WTC11 (cell line): ENCODE data around the gene MAZ. TPM values are rescaled to one million over a fixed set of nuclear protein-coding genes. Genes with fewer than 3 reads are reported as not detected.

ENCODE experiments used
- ATAC-seq: fragments of 200-7000 bp; cut with Tn5 transposase; 2 replicates; pipeline ENCODE4 v1.10.0; 2021; ENCODE audit warnings: mild to moderate bottlenecking, moderate library complexity
- CTCF ChIA-PET: fragments of 300-600 bp; sonication (Branson Sonifier 250); formaldehyde crosslinking; loops from one replicate; lab custom pipeline; 2021; ENCODE audit warnings: antibody characterized with exemption; lab: Charles Lee
- POLR2A ChIA-PET: fragments of 350-600 bp; sonication (Branson Sonifier 250); formaldehyde crosslinking; loops from one replicate; lab custom pipeline; 2021; ENCODE audit warnings: antibody characterized with exemption; lab: Charles Lee
- DNase-seq: peaks from one replicate; pipeline ENCODE4 v3.0.0; 2021; ENCODE audit warnings: low spot score
- H3K27ac Mint-ChIP-seq: 2 replicates; pipeline ENCODE4 v1.8.0; 2021; ENCODE audit warnings: mixed read lengths
- H3K27me3 Mint-ChIP-seq: 2 replicates; pipeline ENCODE4 v1.8.0; 2021; ENCODE audit warnings: low read depth, mild to moderate bottlenecking, moderate library complexity, mixed read lengths
- H3K36me3 Mint-ChIP-seq: 2 replicates; pipeline ENCODE4 v1.8.0; 2021; ENCODE audit warnings: mixed read lengths
- H3K4me1 Mint-ChIP-seq: 2 replicates; pipeline ENCODE4 v1.8.0; 2022; ENCODE audit warnings: mixed read lengths
- H3K4me3 Mint-ChIP-seq: 2 replicates; pipeline ENCODE4 v1.8.0; 2021; ENCODE audit warnings: mild to moderate bottlenecking, moderate library complexity, mixed read lengths
- H3K9me3 Mint-ChIP-seq: 2 replicates; pipeline ENCODE4 v1.8.0; 2021; ENCODE audit warnings: mixed read lengths
- ATF1 ChIP-seq: sonication (generic); formaldehyde crosslinking; IDR thresholded peaks from 2 replicates; pipeline ENCODE4 v1.8.1; 2023; ENCODE audit warnings: mild to moderate bottlenecking, moderate library complexity, missing genetic modification reagents
- FOXP1 ChIP-seq: sonication (generic); formaldehyde crosslinking; IDR thresholded peaks from 2 replicates; pipeline ENCODE4 v1.8.0; 2022; ENCODE audit warnings: missing genetic modification reagents, mild to moderate bottlenecking, moderate library complexity, borderline replicate concordance
- IRF2 ChIP-seq: sonication (generic); formaldehyde crosslinking; IDR thresholded peaks from 2 replicates; pipeline ENCODE4 v1.8.0; 2022; ENCODE audit warnings: low read depth, missing genetic modification reagents, borderline replicate concordance
- JAZF1 ChIP-seq: fragments of 250-450 bp; sonication (Bioruptor Pico); IDR thresholded peaks from 2 replicates; pipeline ENCODE4 v1.9.0; 2021; ENCODE audit warnings: moderate library complexity, mild to moderate bottlenecking, inconsistent platforms
- MLX ChIP-seq: sonication (generic); formaldehyde crosslinking; IDR thresholded peaks from 2 replicates; pipeline ENCODE4 v1.8.1; 2023; ENCODE audit warnings: mild to moderate bottlenecking, missing genetic modification reagents, moderate library complexity
- MXD4 ChIP-seq: fragments of 250-450 bp; sonication (Bioruptor Pico); IDR thresholded peaks from 2 replicates; pipeline ENCODE4 v1.8.0; 2021; ENCODE audit warnings: mild to moderate bottlenecking, moderate library complexity, borderline replicate concordance
- NFE2L1 ChIP-seq: sonication (generic); formaldehyde crosslinking; IDR thresholded peaks from 2 replicates; pipeline ENCODE4 v1.8.1; 2023; ENCODE audit warnings: missing genetic modification reagents
- NFYB ChIP-seq: sonication (generic); formaldehyde crosslinking; conservative IDR thresholded peaks from 2 replicates; pipeline ENCODE4 v1.8.0; 2022; ENCODE audit warnings: low read depth, missing genetic modification reagents
- NR2C2 ChIP-seq: sonication (generic); formaldehyde crosslinking; IDR thresholded peaks from 2 replicates; pipeline ENCODE4 v1.8.0; 2022; ENCODE audit warnings: mild to moderate bottlenecking, missing genetic modification reagents
- OVOL2 ChIP-seq: fragments of 250-450 bp; sonication (Bioruptor Pico); IDR thresholded peaks from 2 replicates; pipeline ENCODE4 v1.9.0; 2021; ENCODE audit warnings: mild to moderate bottlenecking, borderline replicate concordance
- PRDM15 ChIP-seq: sonication (generic); formaldehyde crosslinking; IDR thresholded peaks from 2 replicates; pipeline ENCODE4 v1.8.0; 2022; ENCODE audit warnings: missing genetic modification reagents
- RORB ChIP-seq: fragments of 250-450 bp; sonication (Bioruptor Pico); IDR thresholded peaks from 2 replicates; pipeline ENCODE4 v1.9.0; 2021; ENCODE audit warnings: mild to moderate bottlenecking
- SMAD3 ChIP-seq: sonication (generic); formaldehyde crosslinking; IDR thresholded peaks from 2 replicates; pipeline ENCODE4 v1.8.0; 2022; ENCODE audit warnings: missing genetic modification reagents, mild to moderate bottlenecking, borderline replicate concordance
- TCF7 ChIP-seq: sonication (generic); formaldehyde crosslinking; IDR thresholded peaks from 2 replicates; pipeline ENCODE4 v1.8.0; 2022; ENCODE audit warnings: mild to moderate bottlenecking, low read depth, missing genetic modification reagents, moderate library complexity
- TEAD1 ChIP-seq: sonication (generic); formaldehyde crosslinking; IDR thresholded peaks from 2 replicates; pipeline ENCODE4 v1.8.0; 2022; ENCODE audit warnings: mild to moderate bottlenecking, missing genetic modification reagents
- ZNF138 ChIP-seq: sonication (generic); formaldehyde crosslinking; conservative IDR thresholded peaks from 2 replicates; pipeline ENCODE4 v1.8.1; 2022; ENCODE audit warnings: mild to moderate bottlenecking, moderate library complexity, missing genetic modification reagents
- ZNF219 ChIP-seq: sonication (generic); formaldehyde crosslinking; IDR thresholded peaks from 2 replicates; pipeline ENCODE4 v1.8.0; 2023; ENCODE audit warnings: missing genetic modification reagents, mild to moderate bottlenecking, borderline replicate concordance
- ZNF416 ChIP-seq: fragments of 250-450 bp; sonication (Bioruptor Pico); IDR thresholded peaks from 2 replicates; pipeline ENCODE4 v1.9.0; 2021; ENCODE audit warnings: mild to moderate bottlenecking, inconsistent platforms
- ZNF425 ChIP-seq: fragments of 250-450 bp; sonication (Bioruptor Pico); conservative IDR thresholded peaks from 2 replicates; pipeline ENCODE4 v1.9.0; 2021; ENCODE audit warnings: mild to moderate bottlenecking
- ZNF671 ChIP-seq: fragments of 250-450 bp; sonication (Bioruptor Pico); IDR thresholded peaks from 2 replicates; pipeline ENCODE4 v1.8.0; 2021; ENCODE audit warnings: mild to moderate bottlenecking
- total RNA-seq: library from RNA; stranded (reverse); gene quantifications from 3 replicates; pipeline ENCODE4 v1.2.3, GENCODE V29; 2021
- TF ChIP-seq, protein P1 (sequence below): sonication (generic); formaldehyde crosslinking; IDR thresholded peaks from 2 replicates; pipeline ENCODE4 v1.8.1; 2022; ENCODE audit warnings: low read depth, missing genetic modification reagents, borderline replicate concordance
- TF ChIP-seq, protein P2 (sequence below): sonication (generic); formaldehyde crosslinking; IDR thresholded peaks from 2 replicates; pipeline ENCODE4 v1.8.1; 2023; ENCODE audit warnings: mild to moderate bottlenecking, moderate library complexity, missing genetic modification reagents
- TF ChIP-seq, protein P3 (sequence below): sonication (generic); formaldehyde crosslinking; IDR thresholded peaks from 2 replicates; pipeline ENCODE4 v1.8.0; 2022; ENCODE audit warnings: mild to moderate bottlenecking, missing genetic modification reagents

The MAZ gene
- total RNA-seq, 1 experiment from 2014 or later: 405 TPM

GRCh38 chr16:29811170-29811895 is 5.0 kb downstream of the MAZ start (continued):
- TF ChIP-seq TCF7 (CRISPR knock-in tag): 0 out of 2 replicates have a peak, but pooled peaks have one; percentile 37
- peak; percentile 92 for TF ChIP-seq ZNF416 (CRISPR knock-in tag)
- TF ChIP-seq FOXP1: peak; percentile 74
- TF ChIP-seq NFE2L1 (CRISPR knock-in tag): 0 out of 2 replicates have a peak, but pooled peaks have one; percentile 8

DNA sequence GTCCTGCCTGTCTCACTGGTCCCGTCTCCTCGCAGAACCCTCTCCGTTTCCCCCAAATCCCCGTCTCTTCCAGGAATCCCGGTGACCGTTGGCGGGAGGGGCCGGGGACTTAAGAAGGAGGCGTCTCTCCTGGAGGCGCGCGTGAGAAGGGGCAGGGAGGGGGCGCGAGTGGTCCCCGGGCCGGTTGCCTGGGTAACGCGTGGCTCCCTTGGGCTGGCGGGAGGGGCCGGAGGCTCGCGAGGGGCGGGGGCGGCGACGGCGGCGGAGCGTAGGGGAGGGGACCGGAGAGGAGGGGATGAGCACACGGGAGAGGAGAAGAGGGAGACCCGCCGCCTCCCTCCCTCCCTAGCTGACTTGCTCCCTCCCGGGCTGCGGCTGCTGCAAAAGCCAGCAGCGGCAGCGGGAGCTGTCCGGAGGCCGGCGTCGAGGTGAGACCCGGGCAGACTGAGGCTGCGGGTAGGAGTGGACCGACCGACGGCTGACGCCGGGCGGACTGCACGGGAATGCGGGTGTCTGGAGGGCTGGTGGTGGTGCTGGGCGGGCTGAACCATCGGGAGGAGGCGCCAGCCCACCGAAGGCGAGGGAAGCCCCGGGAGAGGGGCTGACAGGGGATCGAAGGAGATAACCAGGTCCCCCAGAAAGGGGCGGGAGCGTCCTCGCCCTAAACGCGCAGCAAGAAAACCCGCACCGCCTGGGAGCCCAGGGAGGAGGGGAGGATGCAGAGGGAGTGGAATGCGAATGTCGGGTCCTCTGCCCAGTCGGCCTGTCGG is 5.8 kb downstream of the MAZ start, which contains the start of gene PRRT2:
PRRT2 (plus strand) TSS at position 298 of the 770 bp plus-strand sequence. CDS start 862 bp downstream, outside the sequence.
- DNase-seq (peak; percentile 77), ATAC-seq (peak; percentile 0)
- H3K27ac Mint-ChIP-seq: peak within 1 kb of the TSS; percentile 95
- ChIA-PET POLR2A (interaction anchor here (1.6 kb wide), 1 partner anchor 37 kb away, joined by 5 read pairs; no protein-coding TSS in a partner anchor), CTCF (interaction anchor here (0.6 to 5.7 kb wide), 12 partner anchors 22 to 243 kb away, joined by 3 to 81 read pairs (median 8); partner anchors contain the start of genes ASPHD1, KIF22 and SEZ6L2)
- H3K4me3 Mint-ChIP-seq: peak within 1 kb of the TSS; percentile 94
- H3K9me3 Mint-ChIP-seq: no peaks in the 10 kb centered on the region
- peaks cover 53% of the 10 kb centered on the region for H3K4me1 Mint-ChIP-seq
- no peaks in the 10 kb centered on the region; the same call in 1 of the 2 replicates for H3K27me3 Mint-ChIP-seq
- peaks cover 12% of the 10 kb centered on the region for H3K36me3 Mint-ChIP-seq
- TF ChIP-seq, protein P1, sequence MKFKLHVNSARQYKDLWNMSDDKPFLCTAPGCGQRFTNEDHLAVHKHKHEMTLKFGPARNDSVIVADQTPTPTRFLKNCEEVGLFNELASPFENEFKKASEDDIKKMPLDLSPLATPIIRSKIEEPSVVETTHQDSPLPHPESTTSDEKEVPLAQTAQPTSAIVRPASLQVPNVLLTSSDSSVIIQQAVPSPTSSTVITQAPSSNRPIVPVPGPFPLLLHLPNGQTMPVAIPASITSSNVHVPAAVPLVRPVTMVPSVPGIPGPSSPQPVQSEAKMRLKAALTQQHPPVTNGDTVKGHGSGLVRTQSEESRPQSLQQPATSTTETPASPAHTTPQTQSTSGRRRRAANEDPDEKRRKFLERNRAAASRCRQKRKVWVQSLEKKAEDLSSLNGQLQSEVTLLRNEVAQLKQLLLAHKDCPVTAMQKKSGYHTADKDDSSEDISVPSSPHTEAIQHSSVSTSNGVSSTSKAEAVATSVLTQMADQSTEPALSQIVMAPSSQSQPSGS (CRISPR knock-in tag): no peak
- TF ChIP-seq RORB (no peak), ZNF425 (no peak), ATF1 (no peak), ZNF219 (CRISPR knock-in tag) (peak; percentile 44; the same call in 1 of the 2 replicates), ZNF671 (CRISPR knock-in tag) (no peak), SMAD3 (CRISPR knock-in tag) (no peak), JAZF1 (CRISPR knock-in tag) (no peak), IRF2 (no peak), TEAD1 (0 out of 2 replicates have a peak, but pooled peaks have one; percentile 43), NFYB (CRISPR knock-in tag) (no peak), OVOL2 (no peak), PRDM15 (CRISPR knock-in tag) (peak; percentile 64), ZNF138 (CRISPR knock-in tag) (no peak), MLX (CRISPR knock-in tag) (no peak), NR2C2 (CRISPR knock-in tag) (no peak), MXD4 (CRISPR knock-in tag) (no peak)
- TF ChIP-seq, protein P2, sequence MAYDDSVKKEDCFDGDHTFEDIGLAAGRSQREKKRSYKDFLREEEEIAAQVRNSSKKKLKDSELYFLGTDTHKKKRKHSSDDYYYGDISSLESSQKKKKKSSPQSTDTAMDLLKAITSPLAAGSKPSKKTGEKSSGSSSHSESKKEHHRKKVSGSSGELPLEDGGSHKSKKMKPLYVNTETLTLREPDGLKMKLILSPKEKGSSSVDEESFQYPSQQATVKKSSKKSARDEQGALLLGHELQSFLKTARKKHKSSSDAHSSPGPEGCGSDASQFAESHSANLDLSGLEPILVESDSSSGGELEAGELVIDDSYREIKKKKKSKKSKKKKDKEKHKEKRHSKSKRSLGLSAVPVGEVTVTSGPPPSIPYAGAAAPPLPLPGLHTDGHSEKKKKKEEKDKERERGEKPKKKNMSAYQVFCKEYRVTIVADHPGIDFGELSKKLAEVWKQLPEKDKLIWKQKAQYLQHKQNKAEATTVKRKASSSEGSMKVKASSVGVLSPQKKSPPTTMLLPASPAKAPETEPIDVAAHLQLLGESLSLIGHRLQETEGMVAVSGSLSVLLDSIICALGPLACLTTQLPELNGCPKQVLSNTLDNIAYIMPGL: no peak
- TF ChIP-seq, protein P3, sequence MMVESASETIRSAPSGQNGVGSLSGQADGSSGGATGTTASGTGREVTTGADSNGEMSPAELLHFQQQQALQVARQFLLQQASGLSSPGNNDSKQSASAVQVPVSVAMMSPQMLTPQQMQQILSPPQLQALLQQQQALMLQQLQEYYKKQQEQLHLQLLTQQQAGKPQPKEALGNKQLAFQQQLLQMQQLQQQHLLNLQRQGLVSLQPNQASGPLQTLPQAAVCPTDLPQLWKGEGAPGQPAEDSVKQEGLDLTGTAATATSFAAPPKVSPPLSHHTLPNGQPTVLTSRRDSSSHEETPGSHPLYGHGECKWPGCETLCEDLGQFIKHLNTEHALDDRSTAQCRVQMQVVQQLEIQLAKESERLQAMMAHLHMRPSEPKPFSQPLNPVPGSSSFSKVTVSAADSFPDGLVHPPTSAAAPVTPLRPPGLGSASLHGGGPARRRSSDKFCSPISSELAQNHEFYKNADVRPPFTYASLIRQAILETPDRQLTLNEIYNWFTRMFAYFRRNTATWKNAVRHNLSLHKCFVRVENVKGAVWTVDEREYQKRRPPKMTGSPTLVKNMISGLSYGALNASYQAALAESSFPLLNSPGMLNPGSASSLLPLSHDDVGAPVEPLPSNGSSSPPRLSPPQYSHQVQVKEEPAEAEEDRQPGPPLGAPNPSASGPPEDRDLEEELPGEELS (CRISPR knock-in tag): no peak; the same call in 1 of the 2 replicates
